GM18868 (cell line): ENCODE results near the gene MPDZ.
"Not testable (repeated sequence)": the region's sequence is repeated elsewhere in the genome, so short reads cannot be mapped to it uniquely, and the experiment has no call there.

Source experiments
- ATAC-seq: cut with Tn5 transposase; IDR thresholded peaks from one replicate; pipeline ENCODE4 v1.9.1; 2021; ENCODE audit warnings: mild to moderate bottlenecking, moderate library complexity; ENCODE audit not compliant: unreplicated experiment

The MPDZ gene

DNA sequence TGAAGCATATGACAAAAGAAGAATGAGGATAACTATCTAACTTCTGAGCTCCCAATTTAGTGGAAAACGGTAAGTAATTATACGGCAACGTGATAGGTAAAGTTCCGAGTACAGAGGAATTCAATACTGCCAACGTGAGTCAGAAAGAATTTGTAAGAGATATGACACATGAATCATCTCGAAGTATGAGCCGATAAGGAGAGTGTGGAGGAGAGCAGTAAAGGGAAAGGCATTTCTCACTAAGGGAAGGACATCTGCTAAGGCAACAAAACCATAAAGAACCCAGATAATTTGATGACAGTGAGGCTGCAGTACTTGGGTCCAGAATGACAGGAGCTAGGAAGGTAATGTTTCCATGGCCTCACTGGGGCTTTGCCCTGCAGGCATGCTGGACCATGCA is 11.0 kb downstream of the MPDZ start:
- no peak for ATAC-seq

- no peak for ATAC-seq
Measured at GRCh38 chr9:13267743-13268142, 11.7 kb downstream of the MPDZ start.

DNA sequence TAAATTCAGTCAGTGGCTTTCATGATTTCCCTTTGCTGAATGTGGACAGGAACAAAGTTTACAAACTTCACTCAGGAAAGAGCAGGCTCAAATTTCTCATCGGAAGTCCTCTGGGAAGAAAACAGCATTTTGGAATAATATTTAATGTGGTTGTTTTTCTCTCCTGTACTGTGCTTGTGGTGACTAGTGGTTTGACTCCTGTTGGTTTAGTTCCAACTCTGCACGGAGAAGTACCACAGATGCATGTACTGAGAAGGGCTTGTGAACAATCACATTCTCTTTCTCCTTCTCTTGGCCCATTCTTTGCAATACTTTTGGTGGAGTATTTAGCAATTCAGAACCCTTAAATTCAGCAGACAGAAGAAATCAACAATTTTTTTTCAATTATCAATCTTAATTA is 13.3 kb downstream of the MPDZ start:
- ATAC-seq, result no peak

DNA sequence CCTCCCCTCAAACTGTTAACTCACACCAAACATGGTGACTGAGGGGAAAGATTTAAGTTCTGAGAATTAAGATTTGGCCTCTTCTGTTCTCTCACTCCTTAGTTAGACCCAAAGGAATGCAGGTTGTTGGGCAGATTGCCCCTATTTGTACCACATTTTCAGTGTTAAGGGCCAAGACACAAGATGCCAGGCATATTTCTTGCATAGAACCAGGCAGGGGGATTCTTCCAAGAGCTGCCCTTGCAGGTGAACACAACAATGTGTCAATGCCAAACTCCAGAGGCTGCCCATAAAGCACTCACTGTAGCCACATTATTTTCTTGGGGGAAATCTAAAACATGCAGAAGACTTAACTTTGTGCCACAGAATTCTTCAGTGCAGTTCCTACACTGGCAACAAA is 14.7 kb downstream of the MPDZ start:
- no peak for ATAC-seq

GRCh38 chr9:13263511-13263910 is 16.0 kb downstream of the MPDZ start:
- ATAC-seq, result no peak

DNA sequence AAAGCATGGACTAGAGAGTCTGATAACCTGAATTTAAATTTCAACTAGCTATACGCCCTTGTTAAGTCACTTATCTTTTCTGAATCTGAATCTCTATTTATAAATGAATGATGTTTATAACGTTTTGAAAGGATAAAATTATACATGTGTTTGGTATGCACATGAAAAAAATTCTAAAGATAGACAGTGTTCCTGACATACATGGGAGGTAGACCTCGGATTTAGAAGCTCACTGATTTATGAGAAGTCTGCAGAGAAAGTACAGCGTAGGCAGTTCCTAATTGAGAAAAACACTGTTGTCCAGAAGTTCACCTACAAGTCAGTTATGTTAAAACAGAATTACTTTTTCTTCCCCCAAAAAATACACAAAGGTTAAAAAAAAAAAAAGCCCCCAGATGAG is 26.6 kb downstream of the MPDZ start:
- ATAC-seq, result no peak

- no peak for ATAC-seq
Measured at GRCh38 chr9:13244181-13244580, 35.3 kb downstream of the MPDZ start.

- no peak for ATAC-seq
Measured at GRCh38 chr9:13241283-13241682, 38.2 kb downstream of the MPDZ start.

DNA sequence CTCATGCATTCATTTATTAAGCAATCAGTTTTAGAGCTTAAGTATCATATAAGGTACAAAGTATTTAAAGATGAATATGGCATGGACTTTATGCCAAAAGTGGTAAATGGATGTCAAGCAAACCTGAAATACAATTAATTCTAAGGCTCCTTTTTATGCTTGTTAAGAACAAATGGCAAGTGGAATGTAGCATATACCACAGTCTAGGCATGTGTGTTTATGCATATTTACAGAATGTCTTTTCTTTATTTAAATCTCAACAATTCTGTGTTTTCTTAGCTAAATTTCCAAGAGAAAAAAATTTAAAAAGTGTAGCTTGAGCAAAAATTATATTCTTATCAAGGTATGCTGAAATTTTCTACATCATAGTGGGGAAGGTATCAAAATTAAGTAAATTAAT is 39.8 kb downstream of the MPDZ start:
- no peak for ATAC-seq

GRCh38 chr9:13239208-13239607 is 40.3 kb downstream of the MPDZ start:
- ATAC-seq, result no peak

GRCh38 chr9:13234932-13235331 is 44.6 kb downstream of the MPDZ start:
- ATAC-seq, result no peak

GRCh38 chr9:13228431-13228830 is 51.1 kb downstream of the MPDZ start:
- ATAC-seq, result no peak

GRCh38 chr9:13224366-13224765 is 55.1 kb downstream of the MPDZ start:
- no peak for ATAC-seq

DNA sequence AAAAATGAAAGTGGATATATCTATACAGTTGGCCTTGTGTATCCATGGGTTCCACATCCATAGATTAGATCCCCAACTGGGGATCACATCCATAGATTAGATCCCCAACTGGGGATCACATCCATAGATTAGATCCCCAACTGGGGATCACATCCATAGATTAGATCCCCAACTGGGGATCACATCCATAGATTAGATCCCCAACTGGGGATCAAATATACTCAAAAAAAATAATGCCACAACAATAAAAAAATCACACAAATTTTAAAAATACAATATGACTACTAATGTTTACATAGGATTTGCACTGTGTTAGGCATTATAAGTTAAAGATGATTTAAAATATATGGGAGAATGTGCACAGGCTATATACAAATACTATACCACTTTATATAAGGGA is 56.8 kb downstream of the MPDZ start:
- ATAC-seq, result not testable (repeated sequence)

GRCh38 chr9:13221741-13222140 is 57.8 kb downstream of the MPDZ start:
- ATAC-seq, result no peak

GRCh38 chr9:13220837-13221236 is 58.7 kb downstream of the MPDZ start:
- no peak for ATAC-seq

DNA sequence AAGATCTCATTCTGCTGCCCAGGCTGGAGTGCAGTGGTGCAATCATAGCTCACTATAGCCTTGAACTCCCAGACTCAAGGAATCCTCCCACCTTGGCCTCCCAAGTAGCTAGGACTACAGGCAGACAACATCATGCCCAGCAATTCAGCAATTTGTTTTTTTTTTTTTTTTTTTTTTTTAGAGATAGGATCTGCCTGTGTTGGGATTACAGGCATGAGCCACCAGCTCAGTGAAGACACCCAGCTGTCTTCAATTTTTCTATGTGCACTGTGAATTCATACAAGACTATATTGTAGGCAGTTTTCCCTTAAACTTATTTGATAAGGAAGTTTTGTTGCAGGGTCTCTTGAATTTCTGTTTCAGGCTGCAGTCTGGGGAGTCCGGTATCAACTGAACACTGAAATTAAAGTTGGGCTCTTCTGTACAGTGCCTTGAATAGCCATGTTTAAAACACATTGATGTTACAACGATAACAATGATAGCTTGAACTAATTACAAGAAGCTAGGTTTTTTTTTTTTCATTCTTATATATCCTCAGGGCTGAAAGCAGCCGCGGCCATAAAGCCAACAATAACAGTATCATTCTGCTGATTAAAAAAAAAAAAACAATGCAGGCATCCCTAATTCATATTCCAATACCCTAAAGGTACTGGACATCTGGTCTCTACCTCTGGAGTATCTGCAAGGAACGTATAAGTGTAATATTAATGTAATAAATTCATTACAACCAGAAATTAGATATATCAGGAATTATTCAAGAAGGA is 63.5 kb downstream of the MPDZ start:
- ATAC-seq, result no peak

- no peak for ATAC-seq
Measured at GRCh38 chr9:13213998-13214397, 65.5 kb downstream of the MPDZ start.

DNA sequence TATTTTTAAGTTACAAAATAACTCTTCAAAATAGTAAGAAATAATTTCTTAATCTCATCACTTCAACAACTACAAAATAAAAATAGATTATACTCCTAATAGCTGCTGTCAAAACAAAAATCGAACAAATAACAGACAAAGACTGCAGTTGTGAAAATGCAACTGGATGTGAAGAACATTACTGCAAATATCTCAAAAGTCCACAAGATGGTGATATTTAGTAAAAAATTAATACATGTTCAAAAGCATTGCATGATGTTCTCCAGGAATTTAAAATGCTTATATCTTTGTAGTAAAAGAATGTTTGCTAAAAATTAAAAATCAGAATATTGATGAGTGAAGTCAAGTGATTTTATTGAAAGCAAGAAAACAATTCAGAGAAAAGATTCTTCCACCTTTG is 66.2 kb downstream of the MPDZ start:
- no peak for ATAC-seq

DNA sequence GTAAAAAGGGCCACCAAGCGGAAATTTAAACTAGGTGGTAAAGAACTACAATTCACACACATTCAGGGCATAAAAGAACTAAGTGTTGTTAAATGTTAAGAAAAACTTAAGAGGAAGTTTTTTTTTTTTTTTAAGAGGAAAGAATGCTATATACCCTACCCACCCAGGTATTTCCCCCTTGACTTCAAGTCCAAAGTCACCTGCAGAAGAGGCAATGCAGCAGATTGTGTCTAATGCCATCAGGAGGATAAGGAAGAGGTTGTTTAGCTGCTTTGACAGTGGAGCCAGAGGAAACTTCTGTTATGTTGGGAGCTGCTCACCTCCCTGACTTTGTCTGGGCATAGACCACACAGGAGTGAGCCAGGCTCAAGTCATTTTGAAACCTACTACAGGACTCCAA is 69.2 kb downstream of the MPDZ start:
- no peak for ATAC-seq

DNA sequence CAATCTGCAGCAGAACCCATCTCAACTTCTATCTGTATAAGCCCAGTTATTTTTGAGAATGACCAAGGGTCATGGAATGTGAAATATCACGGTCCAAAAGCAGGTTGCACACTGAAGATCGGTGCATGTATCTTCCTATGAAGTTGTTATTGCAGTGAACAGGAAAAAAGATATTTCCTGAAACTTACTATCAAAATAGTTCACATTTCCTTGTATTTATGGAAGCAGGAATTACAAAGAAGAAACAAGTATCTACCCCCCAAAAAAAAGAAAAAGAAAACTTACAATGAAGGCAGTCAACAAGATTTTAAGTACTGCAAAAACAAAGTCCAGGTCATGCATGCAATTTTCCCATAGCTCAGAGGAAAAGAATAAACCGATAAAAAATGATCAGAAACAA is 70.0 kb downstream of the MPDZ start:
- ATAC-seq, result no peak

DNA sequence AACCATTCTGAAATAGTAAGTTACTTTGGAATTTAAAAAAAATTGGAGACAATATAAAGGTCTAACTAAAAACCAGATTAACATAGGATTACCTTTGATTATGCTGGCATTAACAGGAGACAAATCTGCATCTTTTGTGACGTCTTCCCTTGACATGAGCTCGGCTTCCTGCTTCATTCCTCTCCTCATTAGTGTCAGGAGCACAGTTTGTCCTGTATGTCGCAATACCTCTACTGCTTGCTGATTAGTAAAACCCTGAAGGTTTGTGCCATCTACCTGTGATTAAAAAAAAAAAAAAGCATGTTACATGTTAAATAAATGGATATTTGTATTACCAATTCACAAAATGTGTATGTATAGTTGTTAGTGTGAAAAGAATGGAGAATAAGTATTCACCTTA is 73.7 kb downstream of the MPDZ start:
- no peak for ATAC-seq

- no peak for ATAC-seq
Measured at GRCh38 chr9:13190040-13190439, 89.5 kb downstream of the MPDZ start.
